ENCODE data around the gene SLC5A6. TPM values are rescaled to one million over a fixed set of nuclear protein-coding genes. Genes with fewer than 3 reads are reported as not detected.

The SLC5A6 gene
- total RNA-seq, 2 experiments from 2014 or later = 55.5 to 60.1 TPM

DNA sequence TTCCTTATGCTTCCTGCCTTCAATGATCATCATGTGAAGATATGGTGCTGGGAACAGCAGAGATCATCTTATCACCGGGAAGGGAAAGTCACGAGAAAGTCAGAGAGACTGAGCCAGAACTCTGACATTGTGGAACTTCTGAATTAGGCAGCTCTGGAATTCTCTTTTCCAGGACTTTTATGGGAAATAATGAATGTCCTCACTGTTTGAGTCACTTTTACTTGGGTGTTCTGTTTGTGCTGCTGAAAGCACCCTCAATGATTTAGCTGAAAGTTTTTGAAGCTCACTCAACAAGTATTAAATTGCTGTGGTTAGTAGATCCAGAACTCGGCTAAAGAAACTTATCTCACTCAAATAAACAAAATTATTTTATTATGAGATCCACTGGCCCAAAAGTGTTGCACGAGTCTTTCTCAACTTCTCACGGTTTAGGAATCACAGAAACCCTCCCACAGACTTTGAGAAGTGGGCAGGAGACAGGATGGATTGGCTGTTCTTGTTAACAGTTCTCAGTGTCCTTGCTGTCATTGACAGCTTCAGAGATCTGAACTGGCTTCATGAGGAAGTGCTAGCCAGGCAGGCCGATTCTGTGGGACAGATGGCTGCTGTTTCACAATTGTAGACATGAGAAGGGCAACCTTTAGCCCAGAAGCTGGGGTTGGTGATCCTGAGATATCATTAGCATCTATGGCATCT lies 26.6 kb downstream of the SLC5A6 start:
- TF ChIP-seq, protein P1, sequence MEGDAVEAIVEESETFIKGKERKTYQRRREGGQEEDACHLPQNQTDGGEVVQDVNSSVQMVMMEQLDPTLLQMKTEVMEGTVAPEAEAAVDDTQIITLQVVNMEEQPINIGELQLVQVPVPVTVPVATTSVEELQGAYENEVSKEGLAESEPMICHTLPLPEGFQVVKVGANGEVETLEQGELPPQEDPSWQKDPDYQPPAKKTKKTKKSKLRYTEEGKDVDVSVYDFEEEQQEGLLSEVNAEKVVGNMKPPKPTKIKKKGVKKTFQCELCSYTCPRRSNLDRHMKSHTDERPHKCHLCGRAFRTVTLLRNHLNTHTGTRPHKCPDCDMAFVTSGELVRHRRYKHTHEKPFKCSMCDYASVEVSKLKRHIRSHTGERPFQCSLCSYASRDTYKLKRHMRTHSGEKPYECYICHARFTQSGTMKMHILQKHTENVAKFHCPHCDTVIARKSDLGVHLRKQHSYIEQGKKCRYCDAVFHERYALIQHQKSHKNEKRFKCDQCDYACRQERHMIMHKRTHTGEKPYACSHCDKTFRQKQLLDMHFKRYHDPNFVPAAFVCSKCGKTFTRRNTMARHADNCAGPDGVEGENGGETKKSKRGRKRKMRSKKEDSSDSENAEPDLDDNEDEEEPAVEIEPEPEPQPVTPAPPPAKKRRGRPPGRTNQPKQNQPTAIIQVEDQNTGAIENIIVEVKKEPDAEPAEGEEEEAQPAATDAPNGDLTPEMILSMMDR (conservative IDR thresholded peaks at IDR 0.05; ENCODE audit: low read length) = no peak
- no peak for TF ChIP-seq EZH2phosphoT487 (IDR thresholded peaks at IDR 0.05; ENCODE audit: borderline replicate concordance, low read depth, low read length)
- DNase-seq (ENCODE audit: low spot score) = peak; percentile 67
- Histone ChIP-seq H3K9me3 (ENCODE audit: low read length) (no peaks in the 10 kb centered on the region), H2AFZ (ENCODE audit: low read length) (peak overlapping the region; percentile 88), H3K4me3 (ENCODE audit: low read depth, low read length, poor library complexity, severe bottlenecking) (no peak overlapping the region), H3K79me2 (ENCODE audit: insufficient read depth, low read depth, low read length) (no peaks in the 10 kb centered on the region), H3K27ac (ENCODE audit: low read depth, low read length, poor library complexity, severe bottlenecking) (peak overlapping the region; percentile 6), H4K20me1 (ENCODE audit: insufficient read depth, low read length) (no peaks in the 10 kb centered on the region), H3K9me2 (ENCODE audit: insufficient read depth, low read length) (no peaks in the 10 kb centered on the region), H3K4me2 (ENCODE audit: low read length) (peak overlapping the region; percentile 43), H3K36me3 (ENCODE audit: insufficient read depth, low read length) (no peaks in the 10 kb centered on the region), H3K4me1 (ENCODE audit: insufficient read depth, low read length, poor library complexity, severe bottlenecking) (peaks cover 25% of the 10 kb centered on the region)
- intact Hi-C loops (cut with micrococcal nuclease; ENCODE audit: unreplicated experiment) = no loop called here
- ChIA-PET POLR2A (interaction anchor here (0.5 to 3.2 kb wide), 9 partner anchors 10 to 138 kb away, joined by 3 to 24 read pairs (median 4); partner anchors contain the start of gene PREB), CTCF (ENCODE audit: unreplicated experiment) (interaction anchor here (1.1 kb wide), 1 partner anchor 25 kb away, joined by 3 read pairs; no protein-coding TSS in a partner anchor)
- no TSS peak for BruUV-seq (replicated peaks)

GRCh38 chr2:27184115-27184514 lies 28.0 kb downstream of the SLC5A6 start:
- intact Hi-C loops (cut with micrococcal nuclease; ENCODE audit: unreplicated experiment) = no loop called here
- Histone ChIP-seq H4K20me1 (ENCODE audit: insufficient read depth, low read length) (no peaks in the 10 kb centered on the region), H3K9me2 (ENCODE audit: insufficient read depth, low read length) (no peaks in the 10 kb centered on the region), H3K4me3 (ENCODE audit: low read depth, low read length, poor library complexity, severe bottlenecking) (no peak overlapping the region), H3K27ac (ENCODE audit: low read depth, low read length, poor library complexity, severe bottlenecking) (no peak overlapping the region), H3K9me3 (ENCODE audit: low read length) (no peaks in the 10 kb centered on the region), H2AFZ (ENCODE audit: low read length) (peak overlapping the region; percentile 7; the same call in 1 of the 2 replicates), H3K36me3 (ENCODE audit: insufficient read depth, low read length) (no peaks in the 10 kb centered on the region), H3K4me1 (ENCODE audit: insufficient read depth, low read length, poor library complexity, severe bottlenecking) (peaks cover 32% of the 10 kb centered on the region), H3K4me2 (ENCODE audit: low read length) (no peak overlapping the region), H3K79me2 (ENCODE audit: insufficient read depth, low read depth, low read length) (no peaks in the 10 kb centered on the region)
- ChIA-PET CTCF (ENCODE audit: unreplicated experiment) (no interaction called here), POLR2A (no interaction called here)
- no peak for DNase-seq (ENCODE audit: low spot score)
- no TSS peak for BruUV-seq (replicated peaks)
- TF ChIP-seq, protein P1 (conservative IDR thresholded peaks at IDR 0.05; ENCODE audit: low read length) = no peak
- TF ChIP-seq EZH2phosphoT487 (IDR thresholded peaks at IDR 0.05; ENCODE audit: borderline replicate concordance, low read depth, low read length) = no peak

DNA sequence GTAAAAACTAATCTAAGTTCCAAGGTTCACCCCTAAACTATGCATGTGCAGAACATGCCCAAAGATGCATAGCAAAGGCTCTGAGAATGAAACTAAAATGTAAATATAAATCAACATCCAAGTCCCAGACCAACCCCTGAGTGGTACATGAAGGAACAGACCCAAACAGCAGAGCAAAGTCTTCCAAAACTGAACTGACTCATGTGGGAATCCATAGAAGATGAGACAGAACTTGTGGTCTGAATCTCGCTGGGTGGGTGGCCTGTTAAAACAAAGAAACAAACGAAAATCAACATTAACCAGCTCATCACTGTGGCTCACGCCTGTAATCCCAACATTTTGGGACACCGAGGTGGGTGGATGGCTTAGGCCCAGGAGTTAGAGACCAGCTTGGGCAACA lies 29.7 kb downstream of the SLC5A6 start:
- Histone ChIP-seq H3K9me3 (ENCODE audit: low read length) (no peaks in the 10 kb centered on the region), H4K20me1 (ENCODE audit: insufficient read depth, low read length) (no peaks in the 10 kb centered on the region), H3K9me2 (ENCODE audit: insufficient read depth, low read length) (no peaks in the 10 kb centered on the region), H3K27ac (ENCODE audit: low read depth, low read length, poor library complexity, severe bottlenecking) (no peak overlapping the region), H3K4me2 (ENCODE audit: low read length) (no peak overlapping the region), H2AFZ (ENCODE audit: low read length) (no peak overlapping the region), H3K36me3 (ENCODE audit: insufficient read depth, low read length) (no peaks in the 10 kb centered on the region), H3K79me2 (ENCODE audit: insufficient read depth, low read depth, low read length) (no peaks in the 10 kb centered on the region), H3K4me1 (ENCODE audit: insufficient read depth, low read length, poor library complexity, severe bottlenecking) (peaks cover 49% of the 10 kb centered on the region), H3K4me3 (ENCODE audit: low read depth, low read length, poor library complexity, severe bottlenecking) (no peak overlapping the region)
- ChIA-PET POLR2A (interaction anchor here (0.6 kb wide), 1 partner anchor 83 kb away, joined by 3 read pairs; no protein-coding TSS in a partner anchor), CTCF (ENCODE audit: unreplicated experiment) (no interaction called here)
- no peak for DNase-seq (ENCODE audit: low spot score)
- BruUV-seq (replicated peaks) = no TSS peak
- intact Hi-C loops (cut with micrococcal nuclease; ENCODE audit: unreplicated experiment) = no loop called here
- no peak for TF ChIP-seq EZH2phosphoT487 (IDR thresholded peaks at IDR 0.05; ENCODE audit: borderline replicate concordance, low read depth, low read length)
- TF ChIP-seq, protein P1 (conservative IDR thresholded peaks at IDR 0.05; ENCODE audit: low read length) = no peak
